HG03565 (cell line): ENCODE results near the gene TMTC4.
A peak's percentile ranks its signal among the peaks of the same experiment; 100 is the strongest.

Experiments used
- ATAC-seq: cut with Tn5 transposase; IDR thresholded peaks from one replicate; pipeline ENCODE4 v1.9.1; 2021; ENCODE audit warnings: mild to moderate bottlenecking, moderate library complexity; ENCODE audit not compliant: unreplicated experiment

The TMTC4 gene

DNA sequence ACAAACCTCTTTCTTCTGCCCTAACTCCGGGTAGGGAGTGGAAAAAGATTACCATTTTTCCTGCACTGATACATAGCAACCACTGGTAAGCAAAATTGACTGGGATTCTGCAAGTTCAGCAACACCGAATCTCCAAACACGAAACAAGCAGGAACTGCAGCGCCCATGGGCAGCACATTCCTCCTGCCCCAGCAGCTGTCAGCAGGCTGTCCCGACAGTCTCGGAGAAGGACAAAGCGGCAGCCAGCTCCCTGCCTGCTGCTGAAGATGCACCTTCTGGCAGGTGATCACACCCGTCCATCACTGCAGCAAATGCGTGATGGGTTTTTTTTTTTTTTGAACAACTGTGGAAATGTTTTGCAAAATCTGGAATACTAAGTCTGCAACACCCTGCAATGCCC lies 6.7 kb downstream of the TMTC4 start:
- no peak for ATAC-seq

DNA sequence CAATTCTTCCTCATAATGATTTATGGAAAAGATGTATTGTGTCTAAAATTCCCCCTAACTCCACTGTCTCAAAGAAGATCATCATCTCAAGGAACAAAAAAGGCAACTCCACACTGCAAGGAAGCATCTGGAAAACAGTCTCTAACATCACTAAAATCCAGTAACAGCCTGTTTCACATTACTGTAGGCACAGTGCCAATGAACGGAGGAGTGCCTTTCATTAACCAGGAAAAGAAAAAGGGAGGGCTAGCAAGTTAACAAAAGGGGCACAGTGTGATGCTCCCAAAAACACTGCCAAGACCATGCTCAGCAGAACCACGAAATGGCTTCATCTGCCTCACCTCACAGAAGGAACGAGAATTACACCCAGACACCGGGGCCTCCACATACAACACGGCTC lies 8.5 kb downstream of the TMTC4 start:
- no peak for ATAC-seq

DNA sequence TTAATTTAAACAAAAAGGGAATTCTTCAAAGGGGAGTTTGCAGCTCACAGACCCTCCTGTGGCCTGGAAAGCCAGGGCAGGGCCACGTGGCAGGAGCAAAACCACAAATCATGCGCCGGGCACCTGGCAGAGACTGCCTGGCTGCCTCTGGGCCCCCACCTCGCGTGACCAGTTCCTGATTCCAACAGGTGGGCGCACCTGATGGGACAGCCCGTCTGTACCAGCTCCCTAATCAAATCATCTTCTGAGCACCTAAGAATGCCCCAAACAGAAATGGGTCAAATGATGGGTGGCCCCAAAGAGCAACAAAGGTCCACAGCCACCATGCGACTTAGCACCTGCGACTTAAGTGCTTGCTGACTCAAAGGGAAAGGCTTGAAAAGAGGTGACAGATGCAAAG lies 9.2 kb downstream of the TMTC4 start:
- ATAC-seq: no peak

- no peak for ATAC-seq
Measured at GRCh38 chr13:100664171-100664900, 10.3 kb downstream of the TMTC4 start.

- no peak for ATAC-seq
Measured at GRCh38 chr13:100662468-100663211, 12.0 kb downstream of the TMTC4 start.

DNA sequence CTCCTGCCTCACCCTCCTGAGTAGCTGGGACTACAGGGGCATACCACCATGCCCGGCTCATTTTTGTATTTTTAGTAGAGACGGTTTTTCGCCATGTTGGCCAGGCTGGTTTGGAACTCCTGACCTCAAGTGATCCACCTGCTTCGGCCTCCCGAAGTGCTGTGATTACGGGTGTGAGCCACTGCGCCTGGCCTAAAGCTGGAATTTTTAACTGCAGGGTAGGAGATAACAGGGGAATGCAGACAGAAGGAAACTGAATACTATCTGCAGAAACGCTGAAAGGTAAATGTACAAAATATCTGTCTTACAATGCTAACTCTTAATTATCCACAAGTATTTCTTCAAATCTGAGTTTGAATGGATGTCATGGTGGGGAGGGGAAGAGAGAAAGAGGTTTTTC lies 13.8 kb downstream of the TMTC4 start:
- ATAC-seq: no peak

DNA sequence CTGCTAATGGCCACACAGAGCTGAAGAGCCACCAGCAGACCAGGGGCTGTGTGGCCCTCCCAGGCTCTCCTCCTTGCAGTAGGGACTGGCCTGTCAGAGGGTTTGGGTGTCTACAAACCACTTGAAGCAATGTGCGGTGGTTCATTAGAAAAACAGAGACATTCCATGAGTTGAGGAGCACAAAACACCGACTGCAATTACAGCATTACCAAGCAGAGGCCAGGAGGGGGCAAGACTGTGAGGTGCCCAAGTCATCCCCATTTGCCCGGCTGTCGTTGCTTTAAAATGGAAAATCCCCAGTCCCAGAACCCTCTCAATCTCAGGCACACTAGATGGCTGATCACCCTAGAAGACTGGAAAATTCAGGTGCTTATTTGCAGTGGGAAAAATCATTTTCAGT lies 15.0 kb downstream of the TMTC4 start:
- ATAC-seq: no peak

GRCh38 chr13:100658363-100658762 lies 16.2 kb downstream of the TMTC4 start:
- peak; percentile 80 for ATAC-seq

- ATAC-seq: no peak
Measured at GRCh38 chr13:100657881-100658315, 16.7 kb downstream of the TMTC4 start.

- no peak for ATAC-seq
Measured at GRCh38 chr13:100652510-100652909, 22.1 kb downstream of the TMTC4 start.

DNA sequence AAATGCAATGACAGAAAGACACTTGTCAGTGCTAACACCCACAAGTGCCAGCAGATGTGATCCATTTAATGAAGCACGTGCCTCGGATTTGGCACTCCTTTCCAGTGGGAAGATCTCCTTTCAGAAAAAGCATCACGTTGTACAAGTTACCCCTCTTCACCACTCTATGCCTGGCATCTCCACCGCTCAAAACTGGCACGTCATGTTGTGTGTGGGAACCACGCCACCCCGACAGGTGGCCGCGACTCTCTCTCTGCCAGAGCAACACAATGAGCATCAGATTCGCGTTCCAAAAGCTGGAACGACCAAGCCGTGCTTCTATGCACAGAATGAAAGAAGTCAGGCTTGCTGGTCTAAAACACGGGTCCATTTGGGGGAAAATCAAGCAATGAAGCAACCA lies 24.3 kb downstream of the TMTC4 start:
- ATAC-seq: no peak

DNA sequence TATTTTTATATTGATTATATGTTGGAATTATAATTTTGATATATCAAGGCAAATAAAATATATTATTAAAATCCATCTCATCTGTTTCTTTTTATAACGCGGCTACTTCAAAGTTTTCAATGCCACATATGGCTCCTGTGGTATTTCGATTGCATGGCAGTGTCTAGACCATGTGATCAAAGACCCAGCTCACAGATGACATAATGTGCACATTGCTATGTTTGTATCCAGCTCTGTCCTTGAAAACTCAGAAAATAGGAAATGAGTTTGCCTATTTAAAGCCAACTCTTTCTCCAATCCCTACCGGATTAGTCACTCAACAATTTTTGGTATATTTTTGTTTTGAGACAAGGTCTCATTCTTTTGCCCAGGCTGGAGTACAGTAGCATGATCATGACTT lies 26.2 kb downstream of the TMTC4 start:
- ATAC-seq: no peak

DNA sequence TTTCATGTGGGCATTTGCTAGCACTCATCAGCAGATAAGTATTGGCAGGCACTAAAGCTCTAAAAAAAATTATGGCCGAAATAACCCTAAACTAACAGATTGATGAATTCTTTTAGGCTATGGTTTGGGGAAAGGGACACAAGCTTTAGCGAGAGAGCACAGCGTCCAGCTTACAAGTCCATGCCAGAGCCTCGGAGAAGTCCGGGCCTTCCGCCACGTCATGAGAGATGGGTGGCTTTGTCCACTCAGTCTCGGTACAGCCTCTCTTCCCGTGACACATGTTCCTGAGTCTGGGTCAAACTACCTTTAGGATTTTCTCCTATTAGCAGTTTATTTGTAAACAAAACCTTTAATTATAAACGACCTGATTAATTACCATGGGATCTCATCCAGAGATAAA lies 27.7 kb downstream of the TMTC4 start:
- ATAC-seq: no peak

- no peak for ATAC-seq
Measured at GRCh38 chr13:100646030-100646673, 28.4 kb downstream of the TMTC4 start.

GRCh38 chr13:100645382-100645781 lies 29.2 kb downstream of the TMTC4 start:
- no peak for ATAC-seq

GRCh38 chr13:100644371-100644770 lies 30.2 kb downstream of the TMTC4 start:
- no peak for ATAC-seq

GRCh38 chr13:100637796-100638195 lies 36.8 kb downstream of the TMTC4 start:
- ATAC-seq: no peak

GRCh38 chr13:100637380-100637779 lies 37.2 kb downstream of the TMTC4 start:
- no peak for ATAC-seq

GRCh38 chr13:100636441-100636840 lies 38.2 kb downstream of the TMTC4 start:
- ATAC-seq: no peak

DNA sequence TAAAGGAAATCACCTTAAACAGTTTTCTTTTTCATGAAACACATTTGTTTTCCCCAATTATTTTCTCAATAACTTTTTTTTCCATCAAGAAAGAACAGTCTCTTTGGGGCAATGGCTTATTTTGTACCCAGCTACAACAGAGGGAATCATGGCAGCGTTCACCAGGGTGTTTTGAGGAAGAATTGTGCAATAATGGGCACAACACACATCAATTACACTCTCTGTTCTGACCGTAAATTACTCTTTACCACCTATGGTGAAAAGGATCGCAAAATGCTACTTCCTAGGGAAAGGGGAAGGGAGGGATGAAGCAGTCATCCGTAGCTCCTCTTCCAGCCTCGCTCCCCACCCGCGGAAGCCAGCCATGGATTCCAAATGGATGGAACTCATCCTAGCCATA lies 38.6 kb downstream of the TMTC4 start:
- ATAC-seq: no peak

DNA sequence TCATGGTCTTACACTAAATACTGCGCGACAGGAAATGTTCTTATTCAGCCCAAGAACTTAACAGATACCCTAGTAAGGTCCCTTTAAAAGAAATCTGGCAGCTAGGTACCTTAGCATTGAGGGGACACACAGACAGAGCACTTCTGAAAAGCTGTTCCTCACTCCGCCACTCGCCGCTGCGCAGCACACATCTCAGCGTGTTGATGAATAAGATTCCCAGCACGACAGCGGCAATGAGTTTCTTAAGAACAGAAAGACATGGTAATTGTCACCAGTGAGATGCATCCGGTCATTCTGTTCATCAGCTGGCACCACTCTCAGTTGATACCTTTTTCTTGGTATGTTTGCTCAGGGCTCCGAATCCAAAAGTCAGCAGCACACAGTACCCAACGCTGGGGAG lies 39.9 kb downstream of the TMTC4 start:
- no peak for ATAC-seq

DNA sequence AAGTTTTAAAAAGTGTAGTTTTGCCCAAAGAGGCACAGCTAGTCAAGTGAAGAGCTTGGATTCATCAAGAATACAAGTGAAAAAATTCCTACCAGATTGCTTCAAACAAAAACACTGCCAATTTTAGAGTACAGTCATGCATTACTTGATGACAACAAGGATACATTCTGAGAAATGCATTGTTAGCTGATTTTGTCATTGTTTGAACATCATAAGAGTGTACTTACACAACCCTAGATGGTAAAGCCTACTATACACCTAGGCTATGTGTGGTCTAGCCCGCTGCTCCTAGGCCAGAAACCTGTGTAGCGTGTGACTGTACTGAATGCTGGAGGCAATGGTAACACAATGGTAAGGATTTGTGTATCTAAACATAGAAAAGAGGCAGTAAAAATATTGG lies 41.1 kb downstream of the TMTC4 start:
- ATAC-seq: no peak
